ENCODE data around the gene NUDCD3. TPM values are rescaled to one million over a fixed set of nuclear protein-coding genes. Genes with fewer than 3 reads are reported as not detected.

The NUDCD3 gene
- total RNA-seq, 1 donor from 2014 or later, result 35.4 TPM

GRCh38 chr7:44505595-44505994 is 15.1 kb upstream of the NUDCD3 start:
- H3K27ac ChIP-seq, result no peak overlapping the region
- Mint-ChIP-seq H3K4me1 (no peaks in the 10 kb centered on the region), H3K27ac (no peak overlapping the region), H3K4me3 (no peak overlapping the region), H3K27me3 (ENCODE audit: insufficient read depth, low read depth) (peaks cover 5% of the 10 kb centered on the region), H3K36me3 (no peaks in the 10 kb centered on the region), H3K9me3 (peaks cover 7% of the 10 kb centered on the region)
- TF ChIP-seq EZH2 (IDR thresholded peaks at IDR 0.05) (no peak), EZH2phosphoT487 (IDR thresholded peaks at IDR 0.05) (no peak), CTCF (IDR thresholded peaks at IDR 0.05) (no peak)
- H3K4me3 ChIP-seq, result no peak overlapping the region
- no peak for DNase-seq (ENCODE audit: low spot score)
- H3K9me3 ChIP-seq (ENCODE audit: low read depth), result no peaks in the 10 kb centered on the region
- H2AFZ ChIP-seq (replicated peaks), result no peak overlapping the region
- no peaks in the 10 kb centered on the region for H3K36me3 ChIP-seq
- H4K20me1 ChIP-seq (ENCODE audit: low read depth), result no peaks in the 10 kb centered on the region
- H3K27me3 ChIP-seq, result peaks cover 33% of the 10 kb centered on the region
- H3K4me2 ChIP-seq, result no peak overlapping the region
- H3K9ac ChIP-seq, result no peak overlapping the region
- no peaks in the 10 kb centered on the region for H3F3A ChIP-seq (ENCODE audit: low read depth)
- no peaks in the 10 kb centered on the region for H3K79me2 ChIP-seq (ENCODE audit: low read depth)
- H3K4me1 ChIP-seq, result no peaks in the 10 kb centered on the region

- Histone ChIP-seq H3K4me3 (no peak overlapping the region), H3K79me2 (ENCODE audit: low read depth) (no peaks in the 10 kb centered on the region), H3K27me3 (peaks cover 20% of the 10 kb centered on the region), H2AFZ (replicated peaks) (no peak overlapping the region), H3K4me1 (no peaks in the 10 kb centered on the region), H3K9ac (no peak overlapping the region), H4K20me1 (ENCODE audit: low read depth) (no peaks in the 10 kb centered on the region), H3K9me3 (ENCODE audit: low read depth) (no peaks in the 10 kb centered on the region), H3F3A (ENCODE audit: low read depth) (no peaks in the 10 kb centered on the region), H3K36me3 (no peaks in the 10 kb centered on the region), H3K4me2 (no peak overlapping the region), H3K27ac (no peak overlapping the region)
- Mint-ChIP-seq H3K4me1 (no peaks in the 10 kb centered on the region), H3K4me3 (no peak overlapping the region), H3K27me3 (ENCODE audit: insufficient read depth, low read depth) (no peaks in the 10 kb centered on the region), H3K9me3 (no peaks in the 10 kb centered on the region), H3K36me3 (no peaks in the 10 kb centered on the region), H3K27ac (no peak overlapping the region)
- no peak for DNase-seq (ENCODE audit: low spot score)
- TF ChIP-seq CTCF (IDR thresholded peaks at IDR 0.05), result no peak
- TF ChIP-seq EZH2phosphoT487 (IDR thresholded peaks at IDR 0.05), result no peak
- no peak for TF ChIP-seq EZH2 (IDR thresholded peaks at IDR 0.05)
Measured at GRCh38 chr7:44498230-44498954, 7.9 kb upstream of the NUDCD3 start.

- H3K4me3 ChIP-seq, result no peak overlapping the region
- H3K27me3 ChIP-seq, result peaks cover 13% of the 10 kb centered on the region
- H3F3A ChIP-seq (ENCODE audit: low read depth), result no peaks in the 10 kb centered on the region
- Mint-ChIP-seq H3K36me3 (no peaks in the 10 kb centered on the region), H3K4me3 (no peak overlapping the region), H3K27me3 (ENCODE audit: insufficient read depth, low read depth) (no peaks in the 10 kb centered on the region), H3K4me1 (no peaks in the 10 kb centered on the region), H3K27ac (no peak overlapping the region), H3K9me3 (no peaks in the 10 kb centered on the region)
- no peak overlapping the region for H3K27ac ChIP-seq
- TF ChIP-seq CTCF (IDR thresholded peaks at IDR 0.05), result no peak
- TF ChIP-seq EZH2 (IDR thresholded peaks at IDR 0.05), result no peak
- TF ChIP-seq EZH2phosphoT487 (IDR thresholded peaks at IDR 0.05), result no peak
- no peaks in the 10 kb centered on the region for H3K79me2 ChIP-seq (ENCODE audit: low read depth)
- H3K9ac ChIP-seq, result no peak overlapping the region
- H3K36me3 ChIP-seq, result no peaks in the 10 kb centered on the region
- H3K4me1 ChIP-seq, result no peaks in the 10 kb centered on the region
- H3K9me3 ChIP-seq (ENCODE audit: low read depth), result no peaks in the 10 kb centered on the region
- H2AFZ ChIP-seq (replicated peaks), result peak overlapping the region; percentile 64
- no peaks in the 10 kb centered on the region for H4K20me1 ChIP-seq (ENCODE audit: low read depth)
- DNase-seq (ENCODE audit: low spot score), result no peak
- no peak overlapping the region for H3K4me2 ChIP-seq
Measured at GRCh38 chr7:44497155-44498027, 6.9 kb upstream of the NUDCD3 start.
